HG03521 (cell line): ENCODE data around the gene CDC42EP2.
"Not testable (repeated sequence)": the region's sequence is repeated elsewhere in the genome, so short reads cannot be mapped to it uniquely, and the experiment has no call there.

Experiments used
- ATAC-seq: cut with Tn5 transposase; IDR thresholded peaks from one replicate; pipeline ENCODE4 v1.9.1; 2021; ENCODE audit warnings: mild to moderate bottlenecking, moderate library complexity; ENCODE audit not compliant: unreplicated experiment

CDC42EP2 gene

GRCh38 chr11:65317025-65317786, 2.5 kb downstream of the CDC42EP2 start:
- no peak for ATAC-seq

- ATAC-seq = no peak
These were observed 5.9 kb downstream of the CDC42EP2 start for GRCh38 chr11:65320386-65321075.

GRCh38 chr11:65321076-65321475, 6.4 kb downstream of the CDC42EP2 start:
- ATAC-seq = no peak

- ATAC-seq = no peak
These were observed 7.3 kb downstream of the CDC42EP2 start for GRCh38 chr11:65321828-65322485.

GRCh38 chr11:65323813-65324212, 9.1 kb downstream of the CDC42EP2 start:
- ATAC-seq = no peak

GRCh38 chr11:65325435-65325834, 10.8 kb downstream of the CDC42EP2 start:
- no peak for ATAC-seq

GRCh38 chr11:65327021-65327420, 12.4 kb downstream of the CDC42EP2 start:
- ATAC-seq = no peak

- ATAC-seq = no peak
These were observed 14.8 kb downstream of the CDC42EP2 start for GRCh38 chr11:65329478-65329877.

- no peak for ATAC-seq
These were observed 15.3 kb downstream of the CDC42EP2 start for GRCh38 chr11:65329944-65330403.

GRCh38 chr11:65330544-65330943, 15.9 kb downstream of the CDC42EP2 start:
- no peak for ATAC-seq

- not testable (repeated sequence) for ATAC-seq
These were observed 17.9 kb downstream of the CDC42EP2 start for GRCh38 chr11:65332591-65332990.

GRCh38 chr11:65334696-65335295, 20.1 kb downstream of the CDC42EP2 start:
- ATAC-seq = no peak

GRCh38 chr11:65338676-65339075, 24.0 kb downstream of the CDC42EP2 start:
- no peak for ATAC-seq

GRCh38 chr11:65340226-65340625, 25.6 kb downstream of the CDC42EP2 start:
- ATAC-seq = no peak

- no peak for ATAC-seq
These were observed 27.2 kb downstream of the CDC42EP2 start for GRCh38 chr11:65341856-65342255.

GRCh38 chr11:65351511-65351910, 36.8 kb downstream of the CDC42EP2 start:
- ATAC-seq = no peak

GRCh38 chr11:65352783-65353182, 38.1 kb downstream of the CDC42EP2 start:
- no peak for ATAC-seq

- no peak for ATAC-seq
These were observed 38.7 kb downstream of the CDC42EP2 start for GRCh38 chr11:65353376-65353775.

GRCh38 chr11:65353900-65354264, 39.2 kb downstream of the CDC42EP2 start:
- ATAC-seq = no peak

- ATAC-seq = peak; percentile 82
These were observed 39.8 kb downstream of the CDC42EP2 start, which contains the start of gene TIGD3 for GRCh38 chr11:65354265-65355012. Gene TIGD3 (plus strand): TSS chr11:65354751. CDS start chr11:65355809, 1,058 bp downstream.
